Naive thymus-derived CD4-positive, alpha-beta T cell (primary cell): ENCODE results near the gene MYOM1. TPM values are rescaled to one million over a fixed set of nuclear protein-coding genes. Genes with fewer than 3 reads are reported as not detected.
A peak's percentile ranks its signal among the peaks of the same experiment; 100 is the strongest.

ENCODE experiments used
- ATAC-seq: fragments of 150-1000 bp; cut with Tn5 transposase; 2 replicates; pipeline ENCODE4 v1.10.0; 2021; ENCODE audit warnings: mild to moderate bottlenecking, moderate library complexity
- CTCF ChIA-PET: fragments of 350-600 bp; sonication (Branson Sonifier 250); formaldehyde crosslinking; loops from one replicate; lab custom pipeline; 2021; ENCODE audit warnings: antibody characterized with exemption; lab: Charles Lee
- POLR2A ChIA-PET: fragments of 350-600 bp; sonication (Branson Sonifier 250); formaldehyde crosslinking; loops from one replicate; lab custom pipeline; 2021; ENCODE audit warnings: antibody characterized with exemption, inconsistent platforms; lab: Charles Lee
- DNase-seq, 9 donors: peaks; one replicate each; pipeline versions ENCODE4 v3.0.0 to v3.0.0-alpha.2; 2020 to 2022; ENCODE audit warnings: mixed read lengths in 1 of 9
- H3K27ac ChIP-seq: one replicate; pipeline ENCODE4 v1.7.0; 2013; ENCODE audit warnings: mild to moderate bottlenecking, low read depth, low read length, moderate library complexity
- H3K27me3 ChIP-seq, 2 donors: one replicate each; pipeline ENCODE4 v1.7.0; 2013; ENCODE audit warnings: low read length in 2 of 2, mild to moderate bottlenecking in 2 of 2, moderate library complexity in 2 of 2; ENCODE audit not compliant: control insufficient read depth in 2 of 2, insufficient read depth in 2 of 2
- H3K36me3 ChIP-seq, 3 experiments: 1 replicate in 2 of 3; 2 replicates in 1 of 3; pipeline ENCODE4 v1.7.0; 2013; ENCODE audit warnings: low read length in 3 of 3, mild to moderate bottlenecking in 3 of 3, moderate library complexity in 1 of 3; ENCODE audit not compliant: insufficient read depth in 3 of 3, control insufficient read depth in 2 of 3
- H3K4me1 ChIP-seq, 2 donors: one replicate each; pipeline ENCODE4 v1.7.0; 2013; ENCODE audit warnings: low read length in 2 of 2, mild to moderate bottlenecking in 2 of 2, moderate library complexity in 1 of 2; ENCODE audit not compliant: control insufficient read depth in 2 of 2, insufficient read depth in 2 of 2
- H3K4me3 ChIP-seq: 2 replicates; pipeline ENCODE4 v1.7.0; 2013; ENCODE audit warnings: mild to moderate bottlenecking, low read length
- H3K9me3 ChIP-seq, 3 experiments: 1 replicate in 2 of 3; 2 replicates in 1 of 3; pipeline ENCODE4 v1.7.0; 2013; ENCODE audit warnings: low read length in 3 of 3; ENCODE audit not compliant: control insufficient read depth in 2 of 3
- H3K27ac Mint-ChIP-seq, 9 donors: one replicate each; pipeline ENCODE4 v1.8.0; 2020 to 2022; ENCODE audit warnings: mixed read lengths in 9 of 9, mild to moderate bottlenecking in 8 of 9, moderate library complexity in 5 of 9, inconsistent platforms in 2 of 9
- H3K27me3 Mint-ChIP-seq, 5 donors: one replicate each; pipeline ENCODE4 v1.8.0; 2021 to 2022; ENCODE audit warnings: mixed read lengths in 5 of 5, mild to moderate bottlenecking in 1 of 5
- H3K36me3 Mint-ChIP-seq, 5 donors: one replicate each; pipeline ENCODE4 v1.8.0; 2020 to 2022; ENCODE audit warnings: mixed read lengths in 5 of 5, mild to moderate bottlenecking in 3 of 5, inconsistent platforms in 1 of 5
- H3K4me1 Mint-ChIP-seq, 7 donors: one replicate each; pipeline ENCODE4 v1.8.0; 2020 to 2022; ENCODE audit warnings: mixed read lengths in 7 of 7, mild to moderate bottlenecking in 3 of 7, inconsistent platforms in 1 of 7
- H3K4me3 Mint-ChIP-seq, 10 donors: one replicate each; pipeline ENCODE4 v1.8.0; 2020 to 2022; ENCODE audit warnings: mild to moderate bottlenecking in 10 of 10, mixed read lengths in 10 of 10, moderate library complexity in 6 of 10, inconsistent platforms in 2 of 10
- H3K9me3 Mint-ChIP-seq, 11 donors: one replicate each; pipeline ENCODE4 v1.8.0; 2020 to 2022; ENCODE audit warnings: mixed read lengths in 11 of 11, mild to moderate bottlenecking in 4 of 11, inconsistent platforms in 1 of 11, moderate library complexity in 1 of 11
- intact Hi-C, 2 donors: fragments of 100-400 bp; cut with micrococcal nuclease; formaldehyde crosslinking; loops; one replicate each; pipeline ENCODE4 v1.15.1; 2023
- polyA plus RNA-seq, 2 donors: library from polyadenylated mRNA; unstranded; fragments of 300-500 nt; fragmentation: Illumina TruSeq; gene quantifications; one replicate each; pipeline ENCODE4 v1.2.3, GENCODE V29; 2021
- total RNA-seq, 6 experiments: library from RNA in 5 of 6; stranded (reverse) in 5 of 6; gene quantifications; 1 replicate in 5 of 6; 2 replicates in 1 of 6; pipeline ENCODE4 v1.2.3 and lab custom pipeline; 2021 to 2026

The MYOM1 gene
- total RNA-seq (1 to 10 TPM; 1.7 to 6.7 (median 2.9) TPM), polyA plus RNA-seq (1 to 10 TPM in 1 of 2 donors, under 1 TPM in 1; 0.83 to 1.9 TPM), total RNA-seq (lab: John Stamatoyannopoulos, UW) (17.9 reads per million, percentile 48 among the genes with 10 or more reads in this experiment)

DNA sequence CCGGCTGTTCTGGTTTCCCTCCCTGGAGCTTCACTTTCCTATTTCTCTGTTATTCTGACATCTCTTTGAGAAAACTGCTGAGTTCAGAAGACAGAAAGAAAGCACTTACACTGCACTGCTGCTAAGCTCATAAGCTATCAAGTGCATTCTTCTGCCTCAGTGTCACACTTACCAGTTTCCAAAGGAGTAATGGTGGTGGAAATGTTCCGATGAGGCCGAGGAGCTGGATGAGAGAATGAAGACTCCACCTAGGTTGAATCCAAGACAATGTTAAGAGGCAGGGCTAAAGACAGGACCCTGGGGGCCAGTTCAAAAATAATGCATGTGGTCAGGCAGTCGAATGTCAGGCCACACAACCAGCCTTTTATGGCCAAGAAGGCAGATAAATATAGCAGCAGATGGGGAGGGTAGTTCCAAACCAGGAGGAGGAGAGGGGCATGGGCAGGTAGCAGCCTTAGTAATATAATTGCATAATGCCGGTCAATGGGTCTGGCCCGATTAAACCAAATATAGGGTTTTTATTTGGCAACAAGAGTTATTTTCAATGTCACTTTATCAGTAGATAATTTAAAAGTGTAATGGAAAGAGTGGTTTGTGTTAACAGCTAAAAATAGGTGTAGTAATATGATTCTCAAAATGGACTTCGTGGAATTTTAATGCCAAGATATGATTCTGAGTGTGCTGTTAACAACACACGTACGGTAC lies at the start of gene MYOM1:
Gene MYOM1 (minus strand): TSS at position 338 of the 705 bp plus-strand sequence. CDS start 4,745 bp downstream, outside the sequence.
- ATAC-seq (no peak), DNase-seq (no peak)
- Histone ChIP-seq H3K4me3 (no peak within 1 kb of the TSS), H3K27ac (no peak within 1 kb of the TSS), H3K36me3 (no peaks in the 10 kb centered on the region), H3K9me3 (no peaks in the 10 kb centered on the region), H3K4me1 (no peaks in the 10 kb centered on the region), H3K27me3 (no peaks in the 10 kb centered on the region)
- Mint-ChIP-seq H3K4me3 (no peak within 1 kb of the TSS), H3K27ac (no peak within 1 kb of the TSS), H3K36me3 (peaks cover 0 to 14% (median 3%) of the 10 kb centered on the region in 5 donors), H3K27me3 (peaks cover 0 to 2% (median 0%) of the 10 kb centered on the region in 5 donors), H3K4me1 (peaks cover 0 to 8% (median 5%) of the 10 kb centered on the region in 7 donors), H3K9me3 (peaks cover 0 to 1% (median 0%) of the 10 kb centered on the region in 11 donors)
- ChIA-PET CTCF (no interaction called here), POLR2A (interaction anchor here (0.6 kb wide), 1 partner anchor 161 kb away, joined by 3 read pairs; no protein-coding TSS in a partner anchor)
- intact Hi-C loops, result no loop called here

DNA sequence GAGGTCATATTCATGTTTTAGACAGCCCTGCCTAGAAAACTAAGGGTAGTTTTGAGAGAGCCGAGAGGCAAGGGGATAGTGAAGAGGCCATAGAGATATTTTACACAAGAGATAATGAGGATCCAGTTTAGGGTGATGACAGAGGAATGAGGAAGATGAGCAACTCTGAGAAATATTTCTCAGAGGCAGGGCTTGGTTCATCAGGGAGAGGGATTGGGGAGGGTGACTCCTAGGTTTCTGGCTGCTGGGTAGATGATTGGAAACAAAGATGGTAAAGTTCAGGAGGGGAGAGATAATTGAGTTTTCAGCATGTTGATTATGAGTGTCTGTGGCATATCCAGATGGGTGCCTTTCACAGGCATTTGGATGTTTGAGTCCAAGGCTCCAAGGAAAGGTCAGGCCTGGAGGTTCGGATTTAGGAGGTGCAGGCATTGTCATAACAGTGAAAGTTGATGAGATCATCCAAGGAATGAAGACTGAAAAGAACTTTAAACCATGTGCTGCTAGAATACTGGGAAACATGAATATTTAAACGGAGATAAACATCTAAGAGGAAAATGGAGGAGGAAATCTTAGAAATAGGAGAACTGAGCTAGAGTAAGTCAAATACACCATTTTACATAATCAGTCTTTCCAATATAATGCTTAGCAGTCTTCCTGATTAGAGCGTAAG lies 49.6 kb upstream of the MYOM1 start:
- POLR2A ChIA-PET, result interaction anchor here (1.1 kb wide), 1 partner anchor 12 kb away, joined by 3 read pairs; no protein-coding TSS in a partner anchor

DNA sequence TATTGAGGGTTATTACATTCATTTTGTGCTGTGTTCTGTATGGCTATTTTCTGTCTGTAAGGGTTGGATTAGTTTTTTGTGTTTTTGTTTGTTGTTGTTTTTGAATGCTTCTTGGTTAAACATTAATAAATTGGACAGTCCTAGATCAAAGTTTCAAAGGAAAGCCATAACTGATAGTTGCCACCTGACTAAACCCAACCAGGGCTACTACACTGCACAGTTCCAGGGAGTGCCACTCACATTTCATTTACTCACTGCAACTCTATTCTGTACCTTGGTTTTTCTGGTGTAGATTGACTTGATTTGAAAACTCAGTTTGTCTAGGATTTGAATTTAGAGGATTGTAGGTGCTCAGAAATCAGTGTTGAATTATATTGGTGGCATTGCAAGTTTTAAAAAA lies 48.5 kb upstream of the MYOM1 start:
- Histone ChIP-seq H3K4me3 (no peak overlapping the region), H3K36me3 (peaks cover 0 to 11% (median 5%) of the 10 kb centered on the region in 3 experiments), H3K9me3 (no peaks in the 10 kb centered on the region), H3K4me1 (peaks cover 53 to 65% of the 10 kb centered on the region in 2 donors), H3K27me3 (no peaks in the 10 kb centered on the region), H3K27ac (peak overlapping the region; percentile 52)
- intact Hi-C loops, result no loop called here
- H3K27me3 Mint-ChIP-seq, result no peaks in the 10 kb centered on the region
- peaks cover 0 to 20% (median 4%) of the 10 kb centered on the region in 5 donors for H3K36me3 Mint-ChIP-seq
- peaks cover 60 to 97% (median 87%) of the 10 kb centered on the region in 7 donors for H3K4me1 Mint-ChIP-seq
- ATAC-seq, result no peak
- H3K27ac Mint-ChIP-seq, result peak overlapping the region in 8 of 9 donors; percentile 48 to 92 (median 76)
- ChIA-PET CTCF (no interaction called here), POLR2A (no interaction called here)
- H3K9me3 Mint-ChIP-seq, result peaks cover 0 to 1% (median 0%) of the 10 kb centered on the region in 11 donors
- DNase-seq, result no peak
- H3K4me3 Mint-ChIP-seq, result peak overlapping the region in 9 of 10 donors; percentile 6 to 66 (median 47)

More for the DNA sequence above, 49.6 kb upstream of the MYOM1 start:
- DNase-seq, result no peak
- Histone ChIP-seq H3K4me1 (peaks cover 51 to 59% of the 10 kb centered on the region in 2 donors), H3K27ac (peak overlapping the region; percentile 52), H3K27me3 (no peaks in the 10 kb centered on the region), H3K36me3 (peaks cover 0 to 21% (median 15%) of the 10 kb centered on the region in 3 experiments), H3K9me3 (no peaks in the 10 kb centered on the region), H3K4me3 (no peak overlapping the region)
- H3K4me1 Mint-ChIP-seq, result peaks cover 54 to 86% (median 78%) of the 10 kb centered on the region in 7 donors
- H3K36me3 Mint-ChIP-seq, result peaks cover 0 to 19% (median 4%) of the 10 kb centered on the region in 5 donors
- intact Hi-C loops, result no loop called here
- peaks cover 0 to 1% (median 0%) of the 10 kb centered on the region in 11 donors for H3K9me3 Mint-ChIP-seq
- no peaks in the 10 kb centered on the region for H3K27me3 Mint-ChIP-seq
- H3K4me3 Mint-ChIP-seq, result peak overlapping the region in 9 of 10 donors; percentile 2 to 66 (median 48)
- CTCF ChIA-PET, result interaction anchor here (0.7 kb wide), 1 partner anchor 330 kb away, joined by 3 read pairs; no protein-coding TSS in a partner anchor
- peak; percentile 48 for ATAC-seq
- peak overlapping the region; percentile 29 to 92 (median 80) for H3K27ac Mint-ChIP-seq

DNA sequence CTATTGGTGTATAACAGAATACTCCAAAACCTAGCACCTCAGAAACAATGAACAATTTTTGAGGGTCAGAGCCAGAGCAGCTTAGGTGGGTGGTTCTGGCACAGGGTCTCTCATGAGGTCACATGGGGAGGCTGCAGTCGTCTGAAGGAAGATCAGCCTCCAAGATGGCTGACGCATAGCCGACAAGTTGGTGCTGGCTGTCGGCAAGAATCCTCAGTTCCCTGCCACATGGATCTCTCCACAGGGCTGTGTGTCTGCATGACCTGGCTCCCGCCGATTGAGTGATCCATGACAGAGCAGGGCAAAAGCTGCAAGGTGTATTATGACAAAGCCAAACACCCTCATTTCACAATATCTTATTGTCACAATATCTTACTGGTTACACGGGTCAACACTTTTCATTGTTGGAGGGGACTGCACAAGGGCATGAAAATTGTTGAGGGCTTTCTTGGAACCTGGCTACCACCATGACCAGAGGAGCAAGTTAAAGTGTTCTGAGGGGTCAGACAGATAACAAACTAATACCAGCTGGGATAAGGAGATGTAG lies 46.4 kb upstream of the MYOM1 start:
- peak overlapping the region in 8 of 9 donors; percentile 57 to 99 (median 82) for H3K27ac Mint-ChIP-seq
- H3K36me3 Mint-ChIP-seq, result peaks cover 0 to 22% (median 0%) of the 10 kb centered on the region in 5 donors
- peaks cover 61 to 85% (median 80%) of the 10 kb centered on the region in 7 donors for H3K4me1 Mint-ChIP-seq
- H3K27me3 Mint-ChIP-seq, result no peaks in the 10 kb centered on the region
- CTCF ChIA-PET, result no interaction called here
- POLR2A ChIA-PET, result interaction anchor here (1.3 to 5.3 kb wide), 3 partner anchors 11 to 328 kb away, joined by 4 to 98 read pairs (median 6); partner anchors contain the start of gene MYL12A
- intact Hi-C loops, result no loop called here
- Histone ChIP-seq H3K4me1 (peaks cover 53 to 60% of the 10 kb centered on the region in 2 donors), H3K27me3 (no peaks in the 10 kb centered on the region), H3K9me3 (no peaks in the 10 kb centered on the region), H3K27ac (peak overlapping the region; percentile 36), H3K4me3 (no peak overlapping the region), H3K36me3 (peaks cover 0 to 6% (median 0%) of the 10 kb centered on the region in 3 experiments)
- peak overlapping the region; percentile 7 to 98 (median 60) for H3K4me3 Mint-ChIP-seq
- peaks cover 0 to 1% (median 0%) of the 10 kb centered on the region in 11 donors for H3K9me3 Mint-ChIP-seq
- DNase-seq (no peak), ATAC-seq (no peak)

DNA sequence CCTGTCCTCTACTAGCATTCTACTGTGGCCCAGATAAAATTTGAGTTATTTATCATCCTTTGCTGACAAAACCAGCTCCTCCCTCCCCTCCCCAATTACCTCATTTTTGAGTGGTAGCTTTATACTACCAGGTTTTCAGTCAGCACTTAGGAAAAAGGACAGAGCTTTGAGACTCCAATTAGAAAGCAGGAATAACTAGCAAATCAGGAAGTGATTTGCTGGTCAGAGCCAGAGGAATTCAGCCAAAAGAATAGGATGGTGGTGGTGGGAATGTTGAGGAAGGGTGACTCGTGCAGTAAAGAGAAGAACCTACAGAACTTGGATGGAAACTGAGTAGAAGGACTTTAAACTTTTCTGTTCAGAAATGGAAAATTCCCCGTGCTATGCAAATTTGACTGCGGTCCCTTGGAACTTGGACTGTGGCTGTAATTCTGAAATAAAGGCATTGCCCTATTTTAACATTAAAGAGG lies 45.8 kb upstream of the MYOM1 start:
- POLR2A ChIA-PET, result interaction anchor here (0.6 to 5.3 kb wide), 3 partner anchors 17 to 328 kb away, joined by 3 to 98 read pairs (median 6); partner anchors contain the start of gene MYL12A
- Mint-ChIP-seq H3K4me1 (peaks cover 59 to 85% (median 82%) of the 10 kb centered on the region in 7 donors), H3K27ac (peak overlapping the region in 8 of 9 donors; percentile 15 to 99 (median 77)), H3K36me3 (peaks cover 0 to 21% (median 0%) of the 10 kb centered on the region in 5 donors), H3K4me3 (peak overlapping the region; percentile 3 to 98 (median 63)), H3K9me3 (peaks cover 0 to 1% (median 0%) of the 10 kb centered on the region in 11 donors), H3K27me3 (no peaks in the 10 kb centered on the region)
- H3K9me3 ChIP-seq, result no peaks in the 10 kb centered on the region
- peak overlapping the region; percentile 30 for H3K27ac ChIP-seq
- intact Hi-C loops, result no loop called here
- H3K4me1 ChIP-seq, result peaks cover 56 to 60% of the 10 kb centered on the region in 2 donors
- H3K36me3 ChIP-seq, result peaks cover 0 to 6% (median 0%) of the 10 kb centered on the region in 3 experiments
- no peak overlapping the region for H3K4me3 ChIP-seq
- CTCF ChIA-PET, result interaction anchor here (0.8 to 0.9 kb wide), 2 partner anchors 15 to 173 kb away, joined by 3 to 4 read pairs; no protein-coding TSS in a partner anchor
- no peak for DNase-seq
- no peak for ATAC-seq
- no peaks in the 10 kb centered on the region for H3K27me3 ChIP-seq
